Lung (tissue), 5 donors: ENCODE results near the gene SCN4A. TPM values are rescaled to one million over a fixed set of nuclear protein-coding genes. Genes with fewer than 3 reads are reported as not detected.

Experiments used
- polyA plus RNA-seq, 2 donors: library from polyadenylated mRNA; stranded (reverse); fragments of 200-250 nt; gene quantifications; one replicate each; pipeline ENCODE4 v1.2.1, GENCODE V29; 2013
- small RNA-seq: library from RNA; depleted of rRNA; stranded (forward); fragments of <200 nt; gene quantifications from one replicate; pipeline ENCODE3, GENCODE V24; 2014; ENCODE audit warnings: low replicate concordance
- total RNA-seq, 2 donors: library from RNA; depleted of rRNA in 1 of 2; stranded (reverse); fragments of >200 nt in 1 of 2; gene quantifications; one replicate each; pipeline ENCODE4 v1.2.1, GENCODE V29; 2014 to 2021
- donor health status: Bipolar disorder and iron deficiency.
- donor health status: healthy.
- donor health status: DM: yes; HTN: yes; CAD: no.

The SCN4A gene
- total and polyA plus RNA-seq, 4 donors: 0.11 to 0.49 (median 0.22) TPM

Small RNAs within 50 kb of the gene (small RNA-seq; reads per million reads assigned to genes)
- gene AC127029.1: not detected
- not detected for gene GH1

Other genes with a start within 250 kb of the SCN4A start
- 10 to 100 TPM; 33.7 to 48.8 TPM for gene STRADA, start 231.1 kb downstream of the SCN4A start, total RNA-seq
- gene STRADA, start 231.1 kb downstream of the SCN4A start, polyA plus RNA-seq: 10 to 100 TPM; 20.7 to 23.1 TPM
- gene CCDC47, start 199.3 kb downstream of the SCN4A start, total RNA-seq: 10 to 100 TPM; 86.5 to 89.9 TPM
- 10 to 100 TPM; 29.5 to 78.9 TPM for gene CCDC47, start 199.3 kb downstream of the SCN4A start, polyA plus RNA-seq
- gene DDX42, start 198.7 kb downstream of the SCN4A start, total RNA-seq: 100 to 1,000 TPM in 1 of 2 donors, 10 to 100 TPM in 1; 91.8 to 153 TPM
- 10 to 100 TPM; 47.8 to 59.9 TPM for gene DDX42, start 198.7 kb downstream of the SCN4A start, polyA plus RNA-seq
- 100 to 1,000 TPM in 1 of 2 donors, 10 to 100 TPM in 1; 46.1 to 124 TPM for gene PSMC5, start 145.5 kb downstream of the SCN4A start, total RNA-seq
- 100 to 1,000 TPM; 154 to 177 TPM for gene PSMC5, start 145.5 kb downstream of the SCN4A start, polyA plus RNA-seq
- gene FTSJ3, start 145.3 kb downstream of the SCN4A start, total RNA-seq: 10 to 100 TPM; 29.2 to 39.8 TPM
- 10 to 100 TPM; 15.4 to 30.0 TPM for gene FTSJ3, start 145.3 kb downstream of the SCN4A start, polyA plus RNA-seq
- 100 to 1,000 TPM in 1 of 2 donors, 10 to 100 TPM in 1; 82.4 to 109 TPM for gene SMARCD2, start 130.2 kb downstream of the SCN4A start, total RNA-seq
- gene SMARCD2, start 130.2 kb downstream of the SCN4A start, polyA plus RNA-seq: 10 to 100 TPM; 64.9 to 67.7 TPM
- gene CSH2, start 99.2 kb downstream of the SCN4A start, total RNA-seq: not detected
- not detected for gene CSH2, start 99.2 kb downstream of the SCN4A start, polyA plus RNA-seq
- gene GH2, start 91.0 kb downstream of the SCN4A start, total RNA-seq: not detected
- gene GH2, start 91.0 kb downstream of the SCN4A start, polyA plus RNA-seq: not detected
- not detected for gene CSH1, start 76.3 kb downstream of the SCN4A start, total RNA-seq
- gene CSH1, start 76.3 kb downstream of the SCN4A start, polyA plus RNA-seq: not detected
- gene CSHL1, start 61.7 kb downstream of the SCN4A start, total RNA-seq: not detected
- gene CSHL1, start 61.7 kb downstream of the SCN4A start, polyA plus RNA-seq: not detected
- not detected for gene GH1, start 54.1 kb downstream of the SCN4A start, total RNA-seq
- gene GH1, start 54.1 kb downstream of the SCN4A start, polyA plus RNA-seq: not detected
- 1 to 10 TPM; 4.4 to 5.6 TPM for gene CD79B, start 40.6 kb downstream of the SCN4A start, total RNA-seq
- gene CD79B, start 40.6 kb downstream of the SCN4A start, polyA plus RNA-seq: 1 to 10 TPM; 1.8 to 8.7 TPM
- gene PRR29, start 25.4 kb upstream of the SCN4A start, total RNA-seq: 10 to 100 TPM in 1 of 2 donors, 1 to 10 TPM in 1; 8.8 to 36.8 TPM
- 1 to 10 TPM; 8.0 to 9.3 TPM for gene PRR29, start 25.4 kb upstream of the SCN4A start, polyA plus RNA-seq
- 10 to 100 TPM; 58.7 to 60.3 TPM for gene ICAM2, start 47.7 kb upstream of the SCN4A start, total RNA-seq
- gene ICAM2, start 47.7 kb upstream of the SCN4A start, polyA plus RNA-seq: 10 to 100 TPM; 64.1 to 77.7 TPM
- 10 to 100 TPM; 23.9 to 34.2 TPM for gene ERN1, start 157.2 kb upstream of the SCN4A start, total RNA-seq
- gene ERN1, start 157.2 kb upstream of the SCN4A start, polyA plus RNA-seq: 10 to 100 TPM in 1 of 2 donors, 1 to 10 TPM in 1; 8.3 to 14.8 TPM